Esophagus muscularis mucosa (tissue), 4 donors: ENCODE results near the gene PRDM16. TPM values are rescaled to one million over a fixed set of nuclear protein-coding genes. Genes with fewer than 3 reads are reported as not detected.

ENCODE experiments used
- DNase-seq: peaks from one replicate; pipeline ENCODE4 v3.0.0-alpha.2; 2017; ENCODE audit errors: extremely low spot score
- H3K27ac ChIP-seq, 4 donors: fragments of 200-600 bp; sonication (generic); replicated peaks in 1 of 4; 1 replicate in 3 of 4; 2 replicates in 1 of 4; pipeline ENCODE4 v1.5.1; 2016 to 2019; ENCODE audit warnings: mild to moderate bottlenecking in 1 of 4
- H3K27me3 ChIP-seq, 4 donors: fragments of 200-600 bp; sonication (generic); one replicate each; pipeline versions ENCODE4 v1.5.1 to v1.6.0; 2016 to 2019
- H3K36me3 ChIP-seq, 4 donors: fragments of 200-600 bp; sonication (generic); one replicate each; pipeline ENCODE4 v1.5.1; 2016 to 2019
- H3K4me1 ChIP-seq, 4 donors: fragments of 200-600 bp; sonication (generic); one replicate each; pipeline ENCODE4 v1.5.1; 2016 to 2019
- H3K4me3 ChIP-seq, 4 donors: fragments of 200-600 bp; sonication (generic); 1 replicate in 2 of 4; 2 replicates in 2 of 4; pipeline ENCODE4 v1.5.1; 2016 to 2019; ENCODE audit warnings: mild to moderate bottlenecking in 4 of 4, moderate library complexity in 1 of 4
- H3K9me3 ChIP-seq, 4 donors: fragments of 200-600 bp; sonication (generic); 1 replicate in 3 of 4; 2 replicates in 1 of 4; pipeline ENCODE4 v1.5.1; 2016 to 2019
- EP300 ChIP-seq: sonication (generic); formaldehyde crosslinking; IDR thresholded peaks from one replicate; pipeline ENCODE4 v1.6.1; 2017; ENCODE audit warnings: antibody characterized with exemption
- POLR2A ChIP-seq: fragments of 450-650 bp; IDR thresholded peaks from one replicate; pipeline ENCODE4 v1.6.1; 2017; ENCODE audit warnings: antibody characterized with exemption, moderate library complexity, mild to moderate bottlenecking, low read depth
- POLR2AphosphoS5 ChIP-seq, 2 donors: sonication (generic); formaldehyde crosslinking; IDR thresholded peaks; one replicate each; pipeline ENCODE4 v1.6.1; 2017; ENCODE audit warnings: antibody characterized with exemption in 2 of 2
- WGBS: methylation state at CpG from one replicate; pipeline ENCODE4 v1.1.5; 2018; 5-methylcytosine and 5-hydroxymethylcytosine counted together
- intact Hi-C: fragments of 100-400 bp; cut with DNase I; formaldehyde crosslinking; loops from one replicate; pipeline ENCODE4 v1.15.1; 2023
- total RNA-seq, 4 donors: library from RNA; depleted of rRNA; stranded (reverse); fragments of >200 nt; gene quantifications; one replicate each; pipeline versions ENCODE4 v1.1.0 to v1.2.1, GENCODE V29; 2016
- TF ChIP-seq, protein P1 (sequence below), 3 experiments: fragments of 200-600 bp in 2 of 3; fragments of 450-650 bp in 1 of 3; sonication (generic) in 2 of 3; IDR thresholded peaks; one replicate each; pipeline ENCODE4 v1.5.1; 2017 to 2019; ENCODE audit warnings: antibody characterized with exemption in 3 of 3, mild to moderate bottlenecking in 2 of 3, moderate library complexity in 1 of 3

The PRDM16 gene
- total RNA-seq, 4 donors from 2014 or later: 1.2 to 4.4 (median 2.2) TPM

DNA sequence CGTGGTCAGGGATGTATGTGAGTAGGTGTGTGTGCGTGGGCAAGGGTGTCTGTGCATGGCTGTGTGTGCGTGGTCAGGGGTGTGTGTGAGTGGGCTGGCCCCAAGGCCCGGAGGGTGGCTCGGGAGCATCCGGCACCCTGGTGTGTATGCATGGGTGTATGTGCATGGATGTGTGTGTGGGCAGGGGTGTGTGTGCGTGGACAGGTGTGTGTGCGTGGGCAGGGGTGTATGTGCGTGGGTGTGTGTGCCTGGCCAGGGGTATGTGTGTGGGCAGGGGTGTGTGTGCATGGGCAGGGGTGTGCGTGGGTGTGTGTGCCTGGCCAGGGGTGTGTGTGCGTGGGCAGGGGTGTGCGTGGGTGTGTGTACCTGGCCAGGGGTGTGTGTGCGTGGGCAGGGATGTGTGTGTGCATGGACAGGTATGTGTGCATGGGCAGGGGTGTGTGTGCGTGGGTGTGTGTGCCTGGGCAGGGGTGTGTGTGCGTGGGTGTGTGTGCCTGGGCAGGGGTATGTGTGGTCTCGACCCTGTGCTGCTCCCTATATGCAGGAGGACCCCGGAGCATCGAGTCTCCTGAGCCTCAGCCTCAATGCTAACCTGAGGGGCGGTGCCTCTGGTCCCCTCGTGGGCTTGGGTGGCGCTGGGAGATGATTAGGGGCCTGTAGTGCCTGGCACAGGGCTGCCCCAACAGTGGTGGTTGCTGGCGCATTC lies 401.8 kb downstream of the PRDM16 start:
- DNase-seq: no peak

DNA sequence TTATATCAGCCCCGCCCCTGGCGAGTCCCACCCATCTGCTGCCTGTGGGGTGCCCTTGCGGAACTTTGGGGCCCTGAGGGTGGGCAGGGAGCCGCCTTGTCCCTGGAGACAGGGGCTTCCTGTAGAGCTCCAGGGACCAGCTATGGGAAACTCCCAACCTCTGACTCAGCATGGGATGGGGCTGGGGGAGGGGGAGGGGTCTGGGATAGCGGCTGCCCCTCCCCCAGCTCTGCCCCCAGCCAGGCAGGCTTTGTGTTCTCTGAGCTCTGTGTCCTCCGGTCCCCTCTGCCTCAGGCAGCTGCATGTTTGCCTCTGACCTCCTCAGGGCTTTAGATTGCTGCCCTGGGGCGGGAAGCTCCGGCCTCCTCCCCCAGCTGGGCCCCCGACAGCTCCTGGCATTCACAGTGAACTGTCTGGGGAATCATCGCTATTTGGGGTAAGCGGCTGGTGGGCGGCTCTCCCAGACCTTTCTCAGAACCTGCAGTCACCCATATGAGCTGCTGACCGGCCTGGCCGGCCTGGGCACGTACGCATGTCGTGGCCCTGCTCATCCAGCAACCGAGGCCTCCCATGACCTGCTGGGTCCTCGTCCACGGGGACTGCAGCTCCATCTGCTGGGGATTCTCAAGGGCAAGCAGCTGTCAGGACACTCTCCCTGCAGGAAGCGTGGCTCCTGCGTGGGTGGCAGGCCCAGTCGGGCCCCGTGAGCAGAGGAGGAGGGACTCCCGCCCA lies 402.5 kb downstream of the PRDM16 start:
- Histone ChIP-seq H3K27ac (peak overlapping the region in 1 of 4 donors; percentile 4), H3K27me3 (peaks cover 0 to 80% (median 0%) of the 10 kb centered on the region in 4 donors), H3K4me1 (peaks cover 6 to 13% (median 7%) of the 10 kb centered on the region in 4 donors), H3K36me3 (no peaks in the 10 kb centered on the region), H3K4me3 (no peak overlapping the region), H3K9me3 (no peaks in the 10 kb centered on the region)
- DNase-seq: no peak
- TF ChIP-seq, protein P1, sequence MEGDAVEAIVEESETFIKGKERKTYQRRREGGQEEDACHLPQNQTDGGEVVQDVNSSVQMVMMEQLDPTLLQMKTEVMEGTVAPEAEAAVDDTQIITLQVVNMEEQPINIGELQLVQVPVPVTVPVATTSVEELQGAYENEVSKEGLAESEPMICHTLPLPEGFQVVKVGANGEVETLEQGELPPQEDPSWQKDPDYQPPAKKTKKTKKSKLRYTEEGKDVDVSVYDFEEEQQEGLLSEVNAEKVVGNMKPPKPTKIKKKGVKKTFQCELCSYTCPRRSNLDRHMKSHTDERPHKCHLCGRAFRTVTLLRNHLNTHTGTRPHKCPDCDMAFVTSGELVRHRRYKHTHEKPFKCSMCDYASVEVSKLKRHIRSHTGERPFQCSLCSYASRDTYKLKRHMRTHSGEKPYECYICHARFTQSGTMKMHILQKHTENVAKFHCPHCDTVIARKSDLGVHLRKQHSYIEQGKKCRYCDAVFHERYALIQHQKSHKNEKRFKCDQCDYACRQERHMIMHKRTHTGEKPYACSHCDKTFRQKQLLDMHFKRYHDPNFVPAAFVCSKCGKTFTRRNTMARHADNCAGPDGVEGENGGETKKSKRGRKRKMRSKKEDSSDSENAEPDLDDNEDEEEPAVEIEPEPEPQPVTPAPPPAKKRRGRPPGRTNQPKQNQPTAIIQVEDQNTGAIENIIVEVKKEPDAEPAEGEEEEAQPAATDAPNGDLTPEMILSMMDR (IDR thresholded peaks at IDR 0.05): peak in 2 of 3 experiments; percentile 21 to 33
- no peak for TF ChIP-seq POLR2AphosphoS5 (IDR thresholded peaks at IDR 0.05)
- no peak for TF ChIP-seq EP300
- 25% methylated on average over 8 of the region's 25 CpGs for WGBS
- intact Hi-C loops: no loop called here

More for the DNA sequence above, 401.8 kb downstream of the PRDM16 start:
- intact Hi-C loops: no loop called here
- 91% methylated on average over 17 of the region's 22 CpGs for WGBS
- no peak overlapping the region for H3K27ac ChIP-seq
- H3K9me3 ChIP-seq: no peaks in the 10 kb centered on the region
- peaks cover 6 to 13% (median 7%) of the 10 kb centered on the region in 4 donors for H3K4me1 ChIP-seq
- TF ChIP-seq, protein P1 (IDR thresholded peaks at IDR 0.05): no peak
- TF ChIP-seq EP300 (no peak), POLR2A (no peak), POLR2AphosphoS5 (IDR thresholded peaks at IDR 0.05) (no peak)
- H3K4me3 ChIP-seq: no peak overlapping the region
- H3K36me3 ChIP-seq: no peaks in the 10 kb centered on the region
- H3K27me3 ChIP-seq: peaks cover 0 to 73% (median 0%) of the 10 kb centered on the region in 4 donors

DNA sequence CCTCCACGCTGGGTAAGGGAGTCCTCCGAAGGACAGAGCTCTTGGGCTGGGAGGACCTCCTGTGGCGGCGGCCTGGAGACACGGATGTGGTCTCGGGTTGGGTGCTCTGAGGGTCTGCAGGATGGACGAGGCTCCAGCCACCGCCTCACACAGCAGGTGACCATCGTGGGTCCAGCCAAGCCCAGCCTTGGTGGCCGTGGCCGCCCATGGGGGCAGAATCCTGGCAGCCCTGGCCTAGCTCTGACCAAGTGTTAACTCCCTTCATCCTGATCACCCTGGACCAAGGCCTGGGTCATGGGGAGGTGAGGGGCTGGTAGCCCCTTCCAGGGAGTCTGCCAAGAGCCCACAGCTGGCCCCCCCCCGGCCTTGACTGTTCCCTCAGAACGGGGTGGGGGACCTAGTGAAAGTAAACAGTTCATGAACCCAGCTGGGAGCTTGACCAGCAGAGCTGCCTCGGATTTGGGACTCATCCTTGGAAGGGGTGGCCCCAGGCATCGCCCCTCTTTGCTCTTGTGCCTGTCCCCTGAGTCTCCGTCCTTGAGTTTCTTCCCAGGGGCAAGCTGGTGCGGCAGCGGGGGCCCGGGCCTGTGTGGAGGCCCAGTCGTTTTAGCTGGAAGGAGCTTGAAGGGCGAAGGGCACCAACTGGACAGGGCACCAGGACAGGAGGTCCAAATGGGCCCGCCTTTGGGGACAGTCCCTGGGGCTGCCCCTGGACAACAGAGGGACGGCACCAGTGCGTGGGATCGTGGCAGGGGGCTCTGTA lies 403.3 kb downstream of the PRDM16 start:
- intact Hi-C loops: no loop called here
- peaks cover 0 to 77% (median 0%) of the 10 kb centered on the region in 4 donors for H3K27me3 ChIP-seq
- no peaks in the 10 kb centered on the region for H3K9me3 ChIP-seq
- peaks cover 6 to 13% (median 7%) of the 10 kb centered on the region in 4 donors for H3K4me1 ChIP-seq
- 72% methylated on average over 7 of the region's 25 CpGs for WGBS
- H3K4me3 ChIP-seq: no peak overlapping the region
- H3K27ac ChIP-seq: no peak overlapping the region
- DNase-seq: no peak
- no peak for TF ChIP-seq POLR2A
- no peaks in the 10 kb centered on the region for H3K36me3 ChIP-seq

DNA sequence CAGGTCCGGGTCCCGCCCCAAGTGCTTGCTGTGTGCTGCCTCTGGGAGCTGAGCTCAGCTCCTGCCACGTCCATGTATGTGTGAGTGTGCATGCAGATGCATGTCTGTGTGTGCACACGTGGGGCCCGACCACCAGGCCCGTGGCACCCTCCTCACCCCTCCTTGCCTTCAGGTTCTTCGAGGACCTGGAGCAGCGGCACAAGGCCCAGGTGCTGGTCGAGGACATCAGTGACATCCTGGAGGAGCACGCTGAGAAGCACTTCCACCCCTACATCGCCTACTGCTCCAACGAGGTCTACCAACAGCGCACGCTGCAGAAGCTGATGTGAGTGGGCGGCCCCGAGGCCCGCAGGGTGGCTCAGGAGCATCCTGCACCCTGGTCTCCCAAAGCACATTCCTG lies 403.9 kb downstream of the PRDM16 start:
- Histone ChIP-seq H3K36me3 (no peaks in the 10 kb centered on the region), H3K9me3 (no peaks in the 10 kb centered on the region), H3K27ac (no peak overlapping the region), H3K27me3 (peaks cover 0 to 70% (median 0%) of the 10 kb centered on the region in 4 donors), H3K4me3 (no peak overlapping the region), H3K4me1 (peaks cover 6 to 13% (median 7%) of the 10 kb centered on the region in 4 donors)
- DNase-seq: no peak
- intact Hi-C loops: no loop called here
- no peak for TF ChIP-seq EP300
- TF ChIP-seq, protein P1 (IDR thresholded peaks at IDR 0.05): no peak
- TF ChIP-seq POLR2A: no peak
- no peak for TF ChIP-seq POLR2AphosphoS5 (IDR thresholded peaks at IDR 0.05)
- WGBS: 92% methylated on average over 10 of the region's 17 CpGs
